Smooth muscle cell (in vitro differentiated cells): ENCODE measurements around the gene SLC9A3. TPM values are rescaled to one million over a fixed set of nuclear protein-coding genes. Genes with fewer than 3 reads are reported as not detected.
"Not testable (repeated sequence)": the region's sequence is repeated elsewhere in the genome, so short reads cannot be mapped to it uniquely, and the experiment has no call there.

Experiments
- DNase-seq: peaks from one replicate; lab custom pipeline; 2025; ENCODE audit not compliant: unreplicated experiment; lab: John Stamatoyannopoulos, UW
- H2AFZ ChIP-seq: fragments of 200-600 bp; sonication (generic); 2 replicates; pipeline ENCODE4 v1.6.0; 2016; ENCODE audit warnings: antibody characterized with exemption, low read depth, mild to moderate bottlenecking
- H3F3A ChIP-seq: fragments of 200-600 bp; sonication (generic); 2 replicates; pipeline ENCODE4 v1.6.0; 2017; ENCODE audit warnings: antibody characterized with exemption, low read depth
- H3K27ac ChIP-seq: fragments of 200-600 bp; sonication (generic); 2 replicates; pipeline ENCODE4 v1.5.1; 2016; ENCODE audit warnings: low read depth, mild to moderate bottlenecking
- H3K27me3 ChIP-seq: fragments of 200-600 bp; sonication (generic); 2 replicates; pipeline ENCODE4 v1.6.1; 2016; ENCODE audit warnings: low read depth, mild to moderate bottlenecking
- H3K36me3 ChIP-seq: fragments of 200-600 bp; sonication (generic); 2 replicates; pipeline ENCODE4 v1.5.1; 2016; ENCODE audit warnings: low read depth
- H3K4me1 ChIP-seq: fragments of 200-600 bp; sonication (generic); 2 replicates; pipeline ENCODE4 v1.5.1; 2016; ENCODE audit warnings: low read depth
- H3K4me2 ChIP-seq: fragments of 200-600 bp; sonication (generic); 2 replicates; pipeline ENCODE4 v1.6.0; 2016; ENCODE audit warnings: mild to moderate bottlenecking
- H3K4me3 ChIP-seq: fragments of 200-600 bp; sonication (generic); 2 replicates; pipeline ENCODE4 v1.5.1; 2016; ENCODE audit warnings: mild to moderate bottlenecking
- H3K79me2 ChIP-seq: fragments of 200-600 bp; sonication (generic); 2 replicates; pipeline ENCODE4 v1.6.0; 2016; ENCODE audit warnings: low read depth, mild to moderate bottlenecking
- H3K9ac ChIP-seq: fragments of 200-600 bp; sonication (generic); 2 replicates; pipeline ENCODE4 v1.6.0; 2016; ENCODE audit warnings: low read depth
- H3K9me3 ChIP-seq: fragments of 200-600 bp; sonication (generic); replicated peaks from 2 replicates; pipeline ENCODE4 v1.5.1; 2016; ENCODE audit warnings: low read depth
- H4K20me1 ChIP-seq: fragments of 200-600 bp; sonication (generic); 2 replicates; pipeline ENCODE4 v1.6.0; 2016; ENCODE audit warnings: low read depth
- WGBS: methylation state at CpG from one replicate; pipeline ENCODE4 v1.1.7; 2016; ENCODE audit warnings: low lambda C conversion rate; 5-methylcytosine and 5-hydroxymethylcytosine counted together
- polyA plus RNA-seq: library from polyadenylated mRNA; unstranded; fragments of >200 nt; fragmentation: Nextera tagmentation; extraction: Ambion mirVana; gene quantifications from 2 replicates; pipeline ENCODE4 v1.2.1, GENCODE V29; 2016
- total RNA-seq: library from RNA; depleted of rRNA; stranded (reverse); fragments of >200 nt; gene quantifications from 2 replicates; pipeline ENCODE4 v1.2.3, GENCODE V29; 2014
- TF ChIP-seq, protein P1 (sequence below): fragments of 200-600 bp; sonication (generic); IDR thresholded peaks from 2 replicates; pipeline ENCODE4 v1.5.1; 2017; ENCODE audit warnings: borderline replicate concordance, mild to moderate bottlenecking, antibody characterized with exemption; ENCODE audit not compliant: insufficient read depth, poor library complexity, severe bottlenecking

The SLC9A3 gene
- total and polyA plus RNA-seq, 2 experiments from 2014 or later, result 1.1 to 1.8 TPM

DNA sequence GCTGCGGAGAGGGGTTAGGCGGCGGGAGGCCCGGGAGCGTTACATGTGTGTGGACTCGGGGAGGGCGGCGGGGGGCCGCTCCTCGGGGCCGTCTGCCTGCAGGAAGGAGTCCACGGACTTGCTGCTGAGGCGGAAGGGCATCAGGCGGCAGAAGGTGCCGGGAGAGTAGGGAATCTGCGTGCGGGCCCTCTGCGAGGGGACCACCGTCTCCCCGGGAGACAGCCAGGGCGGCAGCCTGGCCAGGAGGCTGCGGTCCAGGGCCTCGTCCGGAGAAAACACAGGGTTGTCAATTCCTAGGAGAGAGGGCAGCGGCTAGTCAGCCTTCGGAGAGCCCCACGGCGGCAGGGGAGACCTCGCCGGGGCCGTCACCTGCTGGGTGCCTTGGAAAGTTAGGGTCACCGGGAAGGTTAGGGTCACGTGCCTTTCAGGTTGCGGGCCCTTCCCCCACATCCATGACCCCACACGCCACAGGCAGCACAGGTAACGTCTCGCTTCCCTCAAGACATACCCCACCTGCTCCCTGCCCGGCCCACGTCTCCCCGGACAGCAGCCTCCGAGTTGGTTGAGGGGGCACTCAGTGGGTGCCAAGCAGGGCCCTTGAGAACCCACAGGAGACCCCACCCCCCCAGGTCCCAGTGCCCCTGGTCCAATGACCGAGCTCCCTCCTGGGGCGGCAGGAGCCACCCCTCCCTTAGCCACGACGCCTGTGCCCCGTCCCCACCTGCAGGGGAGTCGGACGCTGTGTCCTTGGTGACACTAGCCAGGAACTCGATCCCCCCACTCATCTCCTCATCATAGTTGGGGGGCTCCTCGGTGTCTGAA is 49.2 kb downstream of the SLC9A3 start:
- H3K27me3 ChIP-seq, result peaks cover 12% of the 10 kb centered on the region
- no peaks in the 10 kb centered on the region for H3K36me3 ChIP-seq
- no peak overlapping the region for H3K9ac ChIP-seq
- H3F3A ChIP-seq, result no peaks in the 10 kb centered on the region
- H3K4me1 ChIP-seq, result peaks cover 15% of the 10 kb centered on the region
- DNase-seq, result no peak
- no peaks in the 10 kb centered on the region for H3K9me3 ChIP-seq
- no peak overlapping the region for H2AFZ ChIP-seq
- peak overlapping the region; percentile 97 for H3K4me2 ChIP-seq
- peak overlapping the region; percentile 96 for H3K4me3 ChIP-seq
- H3K79me2 ChIP-seq, result peaks cover 14% of the 10 kb centered on the region
- WGBS, result 33% methylated on average over 37 of the region's 50 CpGs
- TF ChIP-seq, protein P1, sequence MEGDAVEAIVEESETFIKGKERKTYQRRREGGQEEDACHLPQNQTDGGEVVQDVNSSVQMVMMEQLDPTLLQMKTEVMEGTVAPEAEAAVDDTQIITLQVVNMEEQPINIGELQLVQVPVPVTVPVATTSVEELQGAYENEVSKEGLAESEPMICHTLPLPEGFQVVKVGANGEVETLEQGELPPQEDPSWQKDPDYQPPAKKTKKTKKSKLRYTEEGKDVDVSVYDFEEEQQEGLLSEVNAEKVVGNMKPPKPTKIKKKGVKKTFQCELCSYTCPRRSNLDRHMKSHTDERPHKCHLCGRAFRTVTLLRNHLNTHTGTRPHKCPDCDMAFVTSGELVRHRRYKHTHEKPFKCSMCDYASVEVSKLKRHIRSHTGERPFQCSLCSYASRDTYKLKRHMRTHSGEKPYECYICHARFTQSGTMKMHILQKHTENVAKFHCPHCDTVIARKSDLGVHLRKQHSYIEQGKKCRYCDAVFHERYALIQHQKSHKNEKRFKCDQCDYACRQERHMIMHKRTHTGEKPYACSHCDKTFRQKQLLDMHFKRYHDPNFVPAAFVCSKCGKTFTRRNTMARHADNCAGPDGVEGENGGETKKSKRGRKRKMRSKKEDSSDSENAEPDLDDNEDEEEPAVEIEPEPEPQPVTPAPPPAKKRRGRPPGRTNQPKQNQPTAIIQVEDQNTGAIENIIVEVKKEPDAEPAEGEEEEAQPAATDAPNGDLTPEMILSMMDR, result no peak
- H3K27ac ChIP-seq, result no peak overlapping the region
- H4K20me1 ChIP-seq, result peaks cover 33% of the 10 kb centered on the region

DNA sequence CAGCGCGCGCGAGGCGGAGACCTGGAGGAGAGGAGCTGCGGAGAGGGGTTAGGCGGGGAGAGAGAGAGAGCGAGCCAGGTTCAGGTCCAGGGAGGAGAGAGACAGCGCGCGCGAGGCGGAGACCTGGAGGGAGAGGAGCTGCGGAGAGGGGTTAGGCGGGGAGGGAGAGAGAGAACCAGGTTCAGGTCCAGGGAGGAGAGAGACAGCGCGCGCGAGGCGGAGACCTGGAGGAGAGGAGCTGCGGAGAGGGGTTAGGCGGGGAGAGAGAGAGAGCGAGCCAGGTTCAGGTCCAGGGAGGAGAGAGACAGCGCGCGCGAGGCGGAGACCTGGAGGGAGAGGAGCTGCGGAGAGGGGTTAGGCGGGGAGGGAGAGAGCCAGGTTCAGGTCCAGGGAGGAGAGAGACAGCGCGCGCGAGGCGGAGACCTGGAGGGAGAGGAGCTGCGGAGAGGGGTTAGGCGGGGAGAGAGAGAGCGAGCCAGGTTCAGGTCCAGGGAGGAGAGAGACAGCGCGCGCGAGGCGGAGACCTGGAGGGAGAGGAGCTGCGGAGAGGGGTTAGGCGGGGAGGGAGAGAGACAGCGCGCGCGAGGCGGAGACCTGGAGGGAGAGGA is 49.9 kb downstream of the SLC9A3 start:
- DNase-seq, H3K9ac ChIP-seq, H3K9me3 ChIP-seq, H2AFZ ChIP-seq, H3F3A ChIP-seq, H3K36me3 ChIP-seq, H3K27ac ChIP-seq: not testable (repeated sequence)
- Histone ChIP-seq H3K4me1 (peaks cover 15% of the 10 kb centered on the region), H3K27me3 (peaks cover 12% of the 10 kb centered on the region), H4K20me1 (peaks cover 33% of the 10 kb centered on the region), H3K79me2 (peaks cover 14% of the 10 kb centered on the region), H3K4me3 (peak overlapping the region; percentile 96), H3K4me2 (peak overlapping the region; percentile 97)
- no CpG with 5 or more reads among the region's 50 CpGs for WGBS

DNA sequence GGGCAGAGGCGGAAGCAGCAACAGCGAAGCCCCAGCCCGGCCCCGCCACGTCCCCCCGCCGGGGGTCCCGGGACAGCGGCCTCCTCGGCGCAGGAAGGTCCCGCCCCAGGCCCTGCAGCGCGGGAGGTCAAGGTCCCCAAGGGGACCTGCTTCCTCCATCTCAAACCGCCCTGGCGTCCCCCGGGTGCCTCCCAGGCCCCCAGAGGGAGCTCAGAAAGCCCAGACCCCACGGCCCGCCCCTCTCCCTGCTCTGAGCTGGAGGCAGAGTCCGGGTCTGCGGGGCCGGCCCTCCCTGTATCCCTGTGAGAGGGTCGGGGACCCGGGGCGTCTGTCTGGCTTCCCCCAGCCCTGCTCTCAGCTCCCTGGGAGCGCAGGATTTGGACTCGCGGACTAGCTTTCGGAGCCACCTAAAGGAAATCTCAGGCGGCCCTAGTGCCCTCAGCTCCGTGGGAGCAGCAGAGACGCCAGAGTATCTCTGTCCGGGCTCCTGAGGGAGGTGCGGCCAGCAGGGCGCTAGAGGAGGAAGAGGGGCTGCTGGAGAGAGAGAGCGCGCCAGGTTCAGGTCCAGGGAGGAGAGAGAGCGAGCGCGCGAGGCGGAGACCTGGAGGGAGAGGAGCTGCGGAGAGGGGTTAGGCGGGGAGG is 50.6 kb downstream of the SLC9A3 start:
- peaks cover 15% of the 10 kb centered on the region for H3K4me1 ChIP-seq
- 1% methylated on average over 40 of the region's 44 CpGs for WGBS
- peaks cover 12% of the 10 kb centered on the region for H3K27me3 ChIP-seq
- peaks cover 33% of the 10 kb centered on the region for H4K20me1 ChIP-seq
- H3K4me2 ChIP-seq, result peak overlapping the region; percentile 97
- no peak overlapping the region for H2AFZ ChIP-seq
- TF ChIP-seq, protein P1, result no peak
- H3K27ac ChIP-seq, result no peak overlapping the region
- H3K9me3 ChIP-seq, result no peaks in the 10 kb centered on the region
- peak overlapping the region; percentile 96 for H3K4me3 ChIP-seq
- H3K36me3 ChIP-seq, result no peaks in the 10 kb centered on the region
- peaks cover 14% of the 10 kb centered on the region for H3K79me2 ChIP-seq
- H3K9ac ChIP-seq, result peak overlapping the region; percentile 75
- H3F3A ChIP-seq, result no peaks in the 10 kb centered on the region
- DNase-seq, result no peak
